Astrocyte of the hippocampus (primary cell): ENCODE results near the gene AHNAK.
A peak's percentile ranks its signal among the peaks of the same experiment; 100 is the strongest.
"Not testable (repeated sequence)": the region's sequence is repeated elsewhere in the genome, so short reads cannot be mapped to it uniquely, and the experiment has no call there.

Experiments used
- DNase-seq: peaks from one replicate; pipeline ENCODE4 v3.0.0; 2011; ENCODE audit warnings: low read depth, low spot score

AHNAK gene

DNA sequence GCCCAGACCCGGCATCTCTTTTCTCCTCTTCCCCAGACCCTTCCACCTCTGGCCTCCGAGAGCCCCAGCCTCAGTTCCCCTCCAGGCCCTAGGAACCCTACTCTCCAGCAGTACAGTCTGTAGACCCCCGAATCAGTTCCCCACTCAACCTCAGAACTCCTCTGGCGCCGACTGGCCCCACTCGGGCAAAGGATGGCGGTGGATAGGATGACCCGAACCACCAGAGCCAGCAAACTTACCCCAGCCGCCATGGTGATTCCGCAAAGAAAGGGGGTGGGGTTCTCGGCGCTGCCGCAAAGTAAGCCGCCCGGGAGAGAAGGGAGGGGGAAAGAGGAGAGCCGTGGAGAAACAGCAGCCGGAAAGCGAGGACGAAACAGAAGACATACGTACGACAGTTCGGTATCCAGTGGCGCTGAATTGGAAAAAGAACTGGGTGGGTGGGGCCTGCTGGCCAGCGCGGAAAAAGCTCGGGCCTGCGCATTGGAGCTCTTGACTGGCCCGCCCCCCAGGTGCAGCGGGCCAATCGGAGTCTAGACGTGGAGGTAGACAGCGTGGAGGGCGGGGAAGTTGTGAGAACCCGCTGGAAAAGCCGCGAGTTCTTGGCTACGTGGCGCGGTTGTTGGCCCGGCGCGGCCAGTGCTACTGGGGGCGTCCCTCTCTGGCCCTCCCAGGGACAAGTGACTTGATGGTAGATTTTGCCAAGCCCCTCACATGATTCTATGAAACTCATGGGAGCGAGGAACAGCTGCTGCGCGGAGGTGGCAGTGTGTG is 27.2 kb upstream of the AHNAK start, which contains the start of gene EEF1G:
Gene EEF1G (minus strand): TSS at position 300 of the 771 bp plus-strand sequence. CDS start 49 bp downstream, at position 251.
- peak; percentile 100 for DNase-seq

DNA sequence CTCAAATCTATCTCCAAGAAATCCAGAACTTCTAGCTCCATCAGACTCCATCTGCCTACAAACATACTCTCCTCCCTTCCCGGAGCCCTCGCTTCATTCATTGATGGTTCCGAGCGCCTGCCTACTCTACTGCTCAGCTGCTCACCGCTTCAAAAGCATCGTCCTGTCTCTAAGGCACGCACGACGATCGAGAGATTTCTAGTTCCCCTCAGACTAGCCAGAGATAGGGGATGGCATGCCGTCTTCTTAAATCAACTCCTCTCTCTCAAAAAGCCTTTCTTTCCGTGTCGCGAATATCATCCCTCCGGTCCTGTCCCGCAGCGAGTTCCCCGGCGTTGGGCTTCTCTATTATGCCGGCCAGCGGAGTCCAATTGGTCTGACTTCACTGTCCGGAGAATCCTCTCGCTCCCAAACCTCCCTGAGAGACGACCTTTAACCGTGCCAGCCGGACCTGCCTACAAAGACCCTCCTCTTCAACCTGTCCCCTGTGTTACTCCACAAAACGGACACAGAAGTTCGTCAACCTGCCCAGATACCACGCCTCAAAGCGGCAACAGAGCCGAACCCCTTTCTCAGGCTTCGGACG is 26.5 kb upstream of the AHNAK start:
- DNase-seq = peak; percentile 52

DNA sequence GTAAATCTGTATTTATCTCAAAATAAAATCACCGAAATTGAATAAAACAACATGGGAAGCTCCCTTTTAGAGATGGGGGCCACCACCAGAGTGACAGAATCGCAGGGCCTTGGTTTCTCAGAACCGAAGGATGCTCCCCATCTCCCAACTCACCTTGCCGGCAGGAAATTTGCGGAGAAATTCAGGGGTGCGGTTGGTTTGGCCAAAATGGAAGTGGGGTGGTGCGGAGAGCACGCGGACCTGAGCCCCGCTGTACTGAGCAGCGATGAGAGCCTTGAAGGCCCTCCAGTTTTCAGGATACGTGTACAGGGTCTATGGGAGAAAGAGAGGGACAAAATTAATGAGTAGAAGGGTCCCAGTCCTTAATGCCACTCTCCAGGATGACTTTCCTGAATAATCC is 25.8 kb upstream of the AHNAK start:
- no peak for DNase-seq

DNA sequence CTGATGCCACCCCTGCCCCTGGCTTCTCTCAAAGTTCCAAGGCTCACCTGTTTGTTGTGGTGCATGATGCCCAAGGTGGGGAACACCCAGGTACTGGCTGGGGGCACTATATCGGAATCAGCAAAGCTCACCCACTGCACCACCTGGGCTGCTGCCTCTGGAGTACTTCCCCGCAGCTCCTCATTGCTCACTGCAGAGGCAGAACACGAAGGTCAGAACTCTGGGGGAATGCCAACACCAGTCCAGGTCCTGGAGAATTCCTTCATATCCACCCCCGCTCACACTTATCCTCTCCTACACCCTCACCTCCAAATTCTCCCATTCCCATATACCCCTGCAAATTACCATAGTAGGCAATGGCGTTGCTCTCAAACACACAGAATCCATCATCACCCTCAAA is 24.9 kb upstream of the AHNAK start:
- not testable (repeated sequence) for DNase-seq

DNA sequence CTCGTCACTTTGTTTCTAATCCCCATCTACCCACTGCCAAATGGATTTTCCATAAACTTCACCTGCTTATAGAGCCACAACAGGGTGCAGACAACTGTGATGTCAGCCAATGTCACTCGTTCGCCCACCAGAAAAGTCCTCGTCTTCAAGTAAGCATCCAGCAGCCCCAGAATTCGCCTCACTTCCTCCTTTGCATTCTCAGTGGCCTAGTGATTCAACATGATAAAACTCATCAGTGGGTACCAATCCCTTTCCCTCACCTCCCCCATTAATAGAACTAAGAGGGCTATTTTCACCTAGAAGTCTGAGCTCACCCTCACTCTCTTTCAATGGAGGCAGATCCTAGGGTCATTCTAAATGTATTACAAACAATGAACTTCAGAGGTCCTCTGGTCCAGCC is 24.3 kb upstream of the AHNAK start:
- DNase-seq = not testable (repeated sequence)

DNA sequence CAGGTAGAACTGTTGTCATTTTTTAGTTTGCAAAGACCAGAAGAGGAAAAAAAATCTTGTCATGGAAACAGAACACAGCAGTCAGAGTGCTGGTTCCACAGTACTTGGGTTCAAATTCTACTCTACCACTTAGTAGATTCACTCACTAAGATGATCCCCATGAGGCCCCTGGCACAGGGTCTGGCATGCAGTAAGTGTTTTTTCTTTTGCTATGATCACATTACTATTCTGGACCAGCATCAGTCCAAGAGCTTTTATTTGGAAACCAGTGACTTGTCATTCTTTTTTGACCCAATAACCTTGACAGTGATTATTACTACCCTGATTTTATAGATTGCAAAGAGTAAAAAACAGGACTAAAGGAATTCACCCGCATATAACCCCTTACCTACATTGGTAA is 23.0 kb upstream of the AHNAK start:
- no peak for DNase-seq

DNA sequence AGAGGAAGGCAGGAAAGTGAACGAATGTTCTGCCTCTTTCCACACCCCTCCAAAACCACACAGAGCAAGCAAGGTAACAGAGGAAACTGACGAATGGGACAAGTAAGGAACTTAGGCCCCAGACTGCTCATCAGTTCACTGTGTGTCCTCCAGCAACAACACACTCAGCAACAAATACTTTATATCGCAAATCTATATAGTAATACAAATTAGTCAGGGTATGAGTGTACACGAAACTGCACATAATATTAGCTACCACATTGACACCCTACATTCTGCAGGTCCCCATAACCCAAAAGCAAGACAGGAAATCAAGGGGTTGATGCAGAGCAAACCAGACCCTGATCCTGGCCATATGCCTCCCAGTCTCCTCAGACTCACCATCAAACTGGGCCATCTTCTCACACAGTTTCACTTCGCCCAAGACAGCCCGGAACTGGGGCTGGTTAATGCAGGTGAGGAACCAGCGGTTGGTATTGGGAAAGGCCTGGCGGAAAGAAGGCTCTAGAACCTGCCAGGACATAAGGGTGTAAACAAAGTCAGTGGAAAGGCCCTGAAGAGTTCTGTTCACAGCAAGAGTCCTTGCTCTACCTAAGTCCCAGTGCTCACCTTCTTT is 20.5 kb upstream of the AHNAK start:
- no peak for DNase-seq

DNA sequence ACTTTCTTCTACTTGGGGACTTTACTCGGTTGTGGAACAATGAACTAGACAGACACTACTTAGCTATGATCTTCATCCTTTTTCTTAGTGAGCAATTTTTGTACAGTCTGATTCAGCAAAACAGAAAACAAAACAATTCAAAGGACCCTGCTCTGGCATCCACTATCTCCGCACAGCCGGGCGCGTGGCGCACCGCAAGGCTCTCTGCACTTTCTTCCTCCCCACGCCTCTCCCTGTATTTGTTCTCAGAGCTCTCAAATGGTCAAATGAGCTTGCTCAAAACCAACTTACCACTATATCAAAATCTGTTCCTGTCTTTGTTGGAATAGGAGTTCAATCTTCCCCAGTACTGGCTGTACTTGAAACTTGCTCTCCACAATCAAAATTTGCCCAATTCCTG is 19.6 kb upstream of the AHNAK start:
- no peak for DNase-seq

DNA sequence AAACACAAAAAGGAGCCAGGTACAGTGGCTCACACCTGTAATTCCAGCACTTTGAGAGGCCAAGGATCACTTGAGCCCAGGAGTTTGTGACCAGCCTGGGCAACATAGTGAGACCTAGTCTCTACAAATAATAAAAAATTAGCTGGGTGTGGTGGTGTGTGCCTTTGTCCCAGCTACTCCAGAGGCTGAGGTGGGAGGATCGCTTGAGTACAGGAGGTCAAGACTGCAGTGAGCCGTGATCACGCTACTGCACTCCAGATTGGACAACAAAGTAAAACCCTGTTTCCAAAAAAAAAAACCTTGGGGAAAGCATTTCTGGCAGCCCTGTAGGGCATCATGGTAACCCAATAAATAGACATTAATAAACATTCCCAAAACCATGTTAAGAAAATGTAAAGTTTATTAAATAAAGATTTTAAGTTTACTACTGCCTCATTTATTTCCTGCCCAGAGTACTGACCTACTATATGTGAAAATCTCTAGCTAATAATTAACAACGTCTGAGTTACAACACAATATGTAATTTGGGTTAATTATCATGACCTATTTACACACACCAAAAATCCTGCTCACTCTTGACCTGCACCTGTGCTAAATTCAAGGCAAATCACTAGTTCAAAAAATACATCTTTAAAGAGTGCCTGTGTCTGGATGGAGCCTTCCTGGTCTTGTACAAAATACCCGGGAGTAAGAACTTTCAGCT is 18.6 kb upstream of the AHNAK start:
- no peak for DNase-seq

DNA sequence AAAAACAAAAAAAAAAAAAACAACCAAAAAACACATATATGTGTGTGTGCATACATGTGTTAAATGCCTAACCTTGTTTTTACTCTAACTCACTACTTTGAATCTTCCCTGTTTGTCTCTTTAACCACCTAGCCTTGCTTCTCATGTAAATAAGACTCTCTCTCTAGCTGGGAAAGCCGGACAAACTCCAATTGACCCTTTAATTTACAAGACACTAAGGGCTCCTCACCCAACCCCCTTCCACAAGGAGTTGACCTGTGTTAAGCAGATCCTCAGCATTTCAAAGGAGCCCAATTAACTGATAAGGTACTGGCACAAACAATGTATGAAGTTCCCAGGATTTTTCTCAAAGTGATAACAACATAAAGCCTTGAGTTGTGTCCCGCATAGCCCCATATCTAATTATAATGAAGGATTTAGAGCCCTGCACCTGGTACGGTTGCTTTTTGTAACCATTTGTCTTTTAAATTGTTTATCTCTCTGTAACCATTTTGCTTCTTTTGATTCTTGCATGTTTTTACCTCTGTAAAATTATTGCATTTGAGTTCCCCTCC is 15.1 kb upstream of the AHNAK start:
- not testable (repeated sequence) for DNase-seq

DNA sequence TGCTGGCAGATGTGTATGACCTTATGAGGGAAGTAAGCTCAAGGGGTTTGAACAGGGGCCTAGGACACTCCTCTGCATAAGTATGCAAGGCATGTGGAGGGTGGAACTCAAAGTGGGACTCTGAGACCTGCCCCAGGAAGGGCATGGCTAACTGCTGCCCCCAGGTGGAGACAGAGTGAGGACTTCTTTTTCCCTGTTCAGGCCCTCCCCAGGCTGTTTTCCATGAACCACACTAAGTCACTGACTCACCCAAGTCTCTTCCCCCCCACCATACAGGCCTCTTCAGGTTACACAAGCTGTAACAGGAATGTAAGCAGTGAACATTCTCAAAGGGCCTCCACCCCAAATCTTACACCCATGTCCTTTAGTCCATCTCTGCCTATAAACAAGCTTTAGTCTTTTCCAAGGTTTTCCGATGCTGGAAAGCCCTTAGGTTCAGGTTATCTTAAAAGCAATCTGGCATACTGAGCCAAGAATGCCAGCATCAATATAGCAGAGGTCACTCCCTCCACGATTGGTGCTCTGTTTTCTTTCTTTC is 14.0 kb upstream of the AHNAK start:
- DNase-seq = peak; percentile 99

DNA sequence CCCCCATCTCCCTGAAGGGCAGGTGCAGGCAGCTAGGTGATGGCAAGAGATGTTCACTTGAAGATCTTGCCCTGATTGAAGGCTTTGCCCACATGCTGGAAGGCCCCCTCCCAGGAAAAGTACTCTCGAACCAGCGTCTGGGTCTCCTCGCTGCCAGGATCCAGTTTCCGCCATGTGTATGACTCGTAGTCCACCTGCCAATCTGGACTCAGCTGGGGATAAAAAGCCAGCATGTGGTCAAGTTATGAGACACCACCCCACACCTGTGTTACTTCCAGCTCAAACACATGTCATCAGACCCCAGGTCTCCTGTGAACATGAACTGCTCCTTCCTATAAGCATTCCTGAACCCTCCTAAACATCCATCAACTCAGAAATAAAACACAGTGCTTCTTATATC is 13.0 kb upstream of the AHNAK start:
- not testable (repeated sequence) for DNase-seq

DNA sequence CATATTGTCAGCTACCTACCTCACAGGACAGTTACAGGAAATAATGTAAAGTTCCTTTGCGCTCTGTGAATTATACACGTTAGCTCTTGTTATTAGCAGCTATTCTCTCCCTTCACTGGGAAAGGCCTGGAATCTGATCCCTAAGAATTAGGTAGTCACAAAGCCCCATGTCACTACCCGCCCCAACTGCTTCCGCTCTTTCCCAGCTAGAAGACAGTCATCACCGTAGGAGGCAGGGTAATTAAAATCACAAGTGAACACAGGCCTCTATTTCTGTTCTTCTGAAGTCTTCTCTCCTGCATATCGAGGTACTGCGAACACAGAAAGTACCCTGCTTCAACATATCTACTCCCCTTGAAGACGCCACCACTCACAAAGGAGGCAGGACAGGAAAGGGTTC is 12.6 kb upstream of the AHNAK start:
- DNase-seq = no peak

DNA sequence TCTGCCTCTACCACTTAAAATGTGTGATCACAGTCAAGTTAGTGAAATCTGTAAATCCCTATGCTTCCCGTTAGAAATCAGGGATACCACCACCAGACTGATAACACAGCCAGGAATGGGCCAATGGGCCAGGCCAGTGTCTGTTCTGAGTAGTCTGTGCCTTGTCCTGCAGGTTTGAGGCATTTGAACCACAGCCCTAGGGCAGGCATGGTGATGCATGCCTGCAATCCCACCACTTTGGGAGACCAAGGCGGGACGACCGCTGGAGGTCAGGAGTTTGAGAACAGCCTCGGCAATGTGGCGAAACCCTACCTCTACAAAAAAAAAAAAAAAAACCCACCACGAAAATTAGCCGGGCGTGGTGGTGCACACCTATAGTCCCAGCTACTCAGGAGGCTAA is 12.1 kb upstream of the AHNAK start:
- no peak for DNase-seq

DNA sequence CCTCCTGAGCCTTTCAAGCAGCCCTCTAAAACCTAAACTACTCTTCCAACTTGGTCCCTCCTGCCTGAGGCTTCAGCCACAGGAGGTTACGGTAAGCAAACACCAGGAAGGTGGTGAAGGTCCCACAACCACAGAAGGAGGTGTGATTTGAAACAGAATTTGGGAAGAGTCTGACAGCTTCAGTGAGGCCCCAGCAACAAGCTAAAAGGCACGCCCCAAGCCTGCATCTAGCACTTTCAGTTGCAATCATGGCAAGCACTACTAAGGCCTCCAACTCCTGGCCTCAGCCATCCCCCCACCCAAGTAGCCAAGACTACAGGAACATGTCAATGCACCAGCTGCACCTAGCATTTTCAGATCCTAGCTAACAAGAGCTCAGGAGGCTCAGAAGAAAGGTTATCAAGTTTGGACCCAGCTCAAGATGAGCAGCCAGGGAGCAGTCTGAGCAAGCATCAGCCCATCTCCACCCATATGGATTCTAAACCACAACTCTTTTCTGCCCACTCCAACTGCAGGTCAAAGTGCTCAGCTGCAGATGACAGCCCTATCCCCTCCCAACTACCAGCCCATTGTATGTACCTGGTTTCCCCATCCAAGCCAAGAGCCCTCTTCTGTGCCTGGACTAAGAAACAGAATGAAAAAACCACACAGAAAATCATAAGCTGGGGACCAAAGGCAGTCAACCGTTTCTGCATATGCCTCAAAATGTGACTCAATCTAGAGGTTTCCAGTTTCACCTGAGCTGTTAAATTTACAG is 10.4 kb upstream of the AHNAK start:
- DNase-seq = no peak

DNA sequence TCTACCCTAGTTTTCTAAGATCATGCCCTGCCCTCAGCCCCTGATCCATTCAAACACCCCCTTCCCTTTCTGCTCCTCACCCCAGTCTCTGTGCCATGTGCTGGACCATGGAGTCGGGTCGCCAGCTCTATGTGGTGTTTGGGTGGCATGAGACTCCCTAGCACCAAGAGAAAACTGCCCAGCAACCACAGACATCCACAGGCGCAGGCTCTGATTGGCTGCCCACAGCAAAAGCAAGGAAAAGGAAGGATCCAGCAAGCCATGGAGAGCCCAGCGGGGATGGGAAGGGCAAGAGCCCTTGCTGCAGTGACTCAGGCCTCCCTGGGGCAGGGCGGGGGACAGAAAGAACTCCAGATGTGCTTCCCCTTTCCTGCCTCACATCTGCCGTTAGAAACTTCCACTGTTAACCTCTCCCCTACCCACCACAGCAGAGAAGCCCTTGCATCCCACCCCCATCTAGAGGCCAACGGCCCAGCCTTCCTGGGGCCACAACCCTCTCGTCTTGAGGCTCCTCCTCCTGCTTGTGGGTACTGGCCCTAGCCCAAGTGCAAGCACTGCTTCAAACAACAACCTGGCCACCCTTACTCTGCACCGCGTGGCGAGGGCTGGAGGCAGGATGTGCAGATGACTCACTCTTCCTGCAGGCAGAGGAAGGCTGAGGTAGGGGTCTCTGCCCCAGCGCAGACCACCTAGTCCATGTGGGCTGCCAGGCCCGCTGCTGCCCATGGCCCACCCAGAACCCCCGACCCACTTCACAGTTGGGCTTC is 9.7 kb upstream of the AHNAK start:
- peak; percentile 97 for DNase-seq

DNA sequence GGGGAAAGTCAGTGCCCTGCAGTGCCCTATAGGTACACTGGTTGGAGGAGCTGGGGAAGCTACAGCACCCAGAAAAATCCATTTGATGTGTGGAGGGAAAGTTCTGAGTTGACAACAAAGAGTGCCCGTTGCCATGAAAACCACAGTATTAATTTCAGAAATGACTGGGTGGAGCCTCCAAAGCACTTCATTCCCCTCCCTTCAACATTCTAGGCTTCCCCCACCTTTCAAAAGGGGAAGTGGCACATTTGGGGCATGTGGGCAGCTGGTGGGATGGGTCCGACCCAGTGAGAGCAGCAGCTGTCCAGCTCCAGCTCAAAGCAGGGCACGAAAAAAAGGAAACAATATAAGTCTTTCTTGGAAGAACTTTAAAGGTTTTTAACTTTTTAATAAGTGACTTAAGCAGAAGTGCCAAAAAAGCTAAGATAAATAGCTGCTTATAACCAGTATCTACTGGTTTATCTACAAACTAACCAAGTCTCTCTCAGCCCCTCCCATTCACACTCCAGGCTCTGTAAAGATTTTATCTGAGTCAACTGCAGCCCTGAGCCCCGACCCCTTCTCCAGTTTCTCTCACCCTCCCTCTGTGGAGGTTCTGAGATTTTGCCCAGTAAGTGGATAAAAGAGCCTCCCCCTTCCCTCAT is 9.0 kb upstream of the AHNAK start:
- DNase-seq = no peak

DNA sequence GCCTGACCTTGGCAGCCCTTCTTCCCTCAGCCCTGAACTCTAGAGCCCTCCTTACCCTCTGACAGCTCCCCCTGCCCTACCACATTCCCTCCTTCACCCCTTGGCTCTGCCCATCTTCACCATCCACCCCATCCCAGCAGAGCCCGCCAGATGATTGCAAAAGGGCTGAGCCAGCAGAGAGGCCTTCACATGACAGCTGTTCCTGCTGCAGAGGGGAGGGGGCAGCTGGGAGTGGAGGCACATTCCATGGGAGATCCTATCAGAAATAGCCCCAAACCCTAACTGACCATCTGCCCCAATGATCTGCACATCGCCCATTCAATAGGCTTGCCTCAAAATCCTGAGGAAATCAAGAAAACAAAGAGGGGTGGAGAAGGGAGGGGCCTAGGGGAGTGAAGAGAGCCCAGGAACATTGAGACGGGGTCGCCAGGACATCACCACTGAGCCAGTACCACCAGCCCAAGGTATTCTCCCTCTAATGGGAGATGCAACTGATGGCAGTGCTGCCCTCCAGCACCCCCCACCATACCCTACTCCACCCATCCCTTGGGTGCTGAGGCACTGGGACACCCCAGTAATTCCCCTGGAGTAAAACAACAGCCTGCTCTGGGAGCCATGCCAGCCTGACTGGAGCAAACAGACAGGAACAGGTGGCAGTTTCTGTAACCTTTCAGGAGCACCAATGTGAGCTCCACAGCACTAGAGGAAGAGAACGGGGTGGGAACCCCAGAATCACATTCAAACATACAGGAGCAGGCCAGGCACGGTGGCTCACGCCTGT is 8.0 kb upstream of the AHNAK start:
- DNase-seq = no peak

DNA sequence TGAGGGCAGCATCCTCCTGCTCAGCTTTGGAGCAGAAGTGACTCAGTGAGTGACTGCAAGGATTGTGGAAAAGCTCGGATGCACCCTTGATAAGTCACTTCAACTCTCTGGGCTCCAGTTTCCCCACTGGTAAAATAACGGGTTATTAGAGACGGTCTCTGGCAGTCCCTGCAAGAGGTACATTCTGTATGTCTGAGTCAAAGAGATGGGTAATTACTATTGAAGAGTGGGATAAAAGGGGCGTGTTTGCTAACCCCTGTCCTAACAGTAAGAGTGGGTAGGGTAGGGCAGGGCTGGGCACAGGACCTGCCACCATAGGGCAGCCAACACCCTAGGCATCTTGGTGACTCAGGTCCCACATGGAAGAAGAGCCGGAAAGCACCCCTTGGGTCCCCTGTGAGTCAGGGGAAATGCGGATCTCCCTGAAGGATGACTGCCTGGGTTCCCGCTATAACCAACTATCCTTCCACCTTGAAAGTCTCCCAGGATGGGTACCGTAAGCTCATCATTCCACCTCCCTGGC is 7.3 kb upstream of the AHNAK start:
- DNase-seq = no peak
